GM21529 (cell line): ENCODE measurements around the gene DRG2.

Experiments used
- ATAC-seq: cut with Tn5 transposase; IDR thresholded peaks from one replicate; pipeline ENCODE4 v1.9.1; 2021; ENCODE audit not compliant: unreplicated experiment

The DRG2 gene

DNA sequence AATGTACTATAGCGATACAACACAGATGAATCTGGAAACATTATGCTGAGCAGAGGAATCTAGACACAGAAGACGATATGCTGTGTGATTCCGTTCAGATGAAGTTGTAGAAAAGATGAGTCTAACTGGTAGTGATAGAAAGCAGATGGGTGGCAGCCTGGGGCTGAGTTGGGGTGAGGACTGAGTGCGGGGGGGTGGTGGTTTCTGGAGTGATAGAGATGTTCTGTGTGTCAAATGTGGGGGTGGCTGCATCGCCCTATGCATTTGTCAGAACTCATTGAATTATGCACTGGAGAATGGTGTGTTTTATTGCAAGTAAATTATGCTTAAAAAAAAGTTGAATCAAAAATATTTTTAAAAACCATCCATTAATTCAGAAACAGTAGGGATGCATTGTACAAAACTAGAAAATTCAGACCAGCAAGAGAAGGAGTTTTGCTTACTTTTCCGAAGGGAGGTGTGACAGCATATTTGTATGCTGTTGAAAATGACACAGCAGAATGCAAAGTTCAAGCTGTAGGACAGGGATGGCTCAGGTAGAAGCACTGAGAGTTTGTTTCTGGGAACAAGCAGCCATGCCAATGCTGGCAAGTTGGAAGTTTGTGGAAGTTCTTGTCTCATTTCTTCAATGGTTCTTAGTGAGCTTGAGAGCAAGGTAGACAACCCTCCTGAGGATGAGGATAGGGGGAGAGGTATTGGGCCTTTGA lies 13.0 kb upstream of the DRG2 start:
- no peak for ATAC-seq

DNA sequence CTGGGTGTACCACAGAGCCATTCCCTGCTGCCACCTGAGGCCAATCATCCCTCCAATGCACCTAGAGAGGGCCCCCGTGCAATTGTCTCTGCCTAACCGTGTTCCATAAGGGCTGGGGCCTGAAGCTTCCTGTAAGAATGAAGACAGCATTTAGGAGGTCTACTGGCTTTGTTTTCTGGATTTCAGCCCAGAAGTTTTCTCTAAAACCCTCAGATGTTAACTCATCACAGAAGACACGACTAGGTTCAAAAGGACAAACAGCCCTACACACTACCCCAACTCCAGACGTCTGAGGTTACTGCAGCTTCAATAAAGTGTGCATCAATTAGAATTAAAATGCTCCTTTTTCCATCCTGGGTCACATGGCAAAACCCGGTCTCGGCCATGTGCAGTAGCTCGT lies 10.8 kb upstream of the DRG2 start:
- no peak for ATAC-seq

DNA sequence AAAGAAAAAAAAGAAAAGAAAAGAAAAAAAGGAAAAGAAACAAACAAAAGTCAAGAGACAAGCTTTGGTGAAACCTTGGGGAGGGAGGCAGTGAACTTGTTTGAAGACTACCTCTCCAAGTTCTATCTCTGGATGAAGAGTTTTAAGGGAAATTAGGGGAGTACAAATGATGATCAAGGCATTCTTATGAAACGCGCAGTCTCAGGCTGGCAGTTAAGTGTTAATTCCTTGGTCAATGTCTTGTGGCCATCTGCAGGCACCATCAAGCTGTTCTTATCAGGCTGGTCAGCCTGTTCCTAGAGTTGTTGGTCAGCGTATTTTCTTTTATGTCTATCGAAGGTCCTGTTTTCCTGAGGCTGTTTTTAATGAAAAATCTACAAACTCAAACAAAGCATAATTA lies 8.2 kb upstream of the DRG2 start:
- ATAC-seq: no peak

DNA sequence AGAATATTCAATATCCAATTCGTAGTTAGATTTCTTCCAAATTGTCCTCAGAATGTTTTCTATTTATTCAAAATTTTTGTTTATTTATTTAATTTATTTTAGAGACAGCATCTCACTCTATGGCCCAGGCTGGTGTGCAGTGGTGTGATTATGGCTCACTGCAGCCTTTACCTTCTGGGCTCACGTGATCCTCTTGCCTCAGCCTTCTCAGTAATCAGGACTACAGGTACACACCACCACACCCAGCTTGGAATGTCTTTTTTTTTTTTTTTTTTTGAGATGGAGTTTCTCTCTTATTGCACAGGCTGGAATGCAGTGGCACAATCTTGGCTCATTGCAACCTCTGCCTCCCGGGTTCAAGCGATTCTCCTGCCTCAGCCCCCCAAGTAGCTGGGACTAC lies 3.5 kb upstream of the DRG2 start:
- no peak for ATAC-seq

DNA sequence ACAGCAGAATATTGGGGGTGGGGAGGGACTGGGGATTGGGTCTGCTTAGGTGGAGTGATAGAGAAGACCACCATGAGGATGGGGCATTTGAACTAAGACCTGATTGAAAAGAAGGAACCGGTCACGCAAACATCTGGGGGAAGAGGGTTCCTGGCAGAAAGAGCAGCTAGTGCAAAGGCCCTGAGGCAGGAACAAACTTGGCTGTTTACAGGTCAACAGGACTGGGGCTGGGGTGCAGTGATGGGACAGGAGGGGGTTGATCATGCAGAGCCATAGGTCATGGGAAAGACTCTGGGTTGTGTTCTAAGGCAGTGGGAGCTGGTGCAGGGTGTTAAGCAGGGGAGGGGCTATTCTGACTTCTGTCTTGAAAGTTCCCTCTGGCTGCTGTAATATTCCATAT lies 1.9 kb downstream of the DRG2 start:
- no peak for ATAC-seq

DNA sequence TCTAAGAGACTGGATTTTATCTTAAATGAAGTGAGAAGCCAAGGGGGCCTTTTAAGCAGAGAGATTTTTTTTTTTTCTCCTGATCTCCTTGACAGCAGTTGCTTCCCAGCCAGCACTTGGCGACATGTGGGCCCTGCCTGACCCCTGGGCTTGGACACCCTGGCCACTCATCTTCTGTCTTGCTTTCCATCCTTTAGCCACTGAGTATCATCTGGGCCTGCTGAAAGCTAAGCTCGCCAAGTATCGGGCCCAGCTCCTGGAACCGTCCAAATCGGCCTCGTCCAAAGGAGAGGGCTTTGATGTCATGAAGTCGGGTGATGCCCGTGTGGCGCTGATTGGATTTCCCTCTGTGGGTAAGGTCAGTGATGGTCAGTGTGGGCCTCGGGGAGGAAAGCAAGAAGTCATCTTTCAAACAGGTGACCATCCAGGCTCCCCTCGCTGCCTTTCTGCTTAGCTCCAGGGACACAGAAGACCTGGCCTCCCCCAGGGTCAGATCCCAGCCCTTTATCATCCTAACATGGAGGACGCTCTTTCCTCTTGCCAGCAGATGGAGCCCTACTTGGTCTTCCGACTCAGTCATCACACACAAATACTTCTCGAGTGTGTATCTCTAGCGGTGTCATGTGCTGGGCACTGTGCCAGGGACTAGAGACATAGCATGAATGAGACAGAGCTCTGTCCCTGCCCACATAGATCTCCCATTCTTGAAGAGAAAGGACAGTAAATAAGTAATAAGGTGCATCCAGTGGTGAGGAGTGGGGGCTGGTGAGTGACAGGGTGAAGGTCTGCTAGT lies 6.1 kb downstream of the DRG2 start:
- ATAC-seq: no peak

DNA sequence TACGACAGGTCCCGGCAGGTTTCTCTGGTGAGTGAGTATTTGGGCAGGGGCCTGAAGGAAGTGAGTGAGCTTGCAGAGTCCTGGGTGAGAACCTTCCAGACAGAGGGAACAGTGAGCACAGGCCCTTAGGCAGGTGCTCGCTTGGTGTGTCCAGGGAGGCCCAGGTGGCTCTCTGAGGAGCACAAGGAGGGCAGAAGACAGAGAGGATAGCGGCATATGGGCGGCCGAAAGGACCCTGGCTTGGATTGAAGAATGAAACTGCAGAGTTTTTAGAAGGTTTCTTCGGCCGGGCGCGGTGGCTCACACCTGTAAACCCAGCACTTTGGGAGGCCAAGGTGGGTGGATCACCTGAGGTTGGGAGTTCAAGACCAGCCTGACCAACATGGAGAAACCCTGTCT lies 6.7 kb downstream of the DRG2 start:
- ATAC-seq: no peak

DNA sequence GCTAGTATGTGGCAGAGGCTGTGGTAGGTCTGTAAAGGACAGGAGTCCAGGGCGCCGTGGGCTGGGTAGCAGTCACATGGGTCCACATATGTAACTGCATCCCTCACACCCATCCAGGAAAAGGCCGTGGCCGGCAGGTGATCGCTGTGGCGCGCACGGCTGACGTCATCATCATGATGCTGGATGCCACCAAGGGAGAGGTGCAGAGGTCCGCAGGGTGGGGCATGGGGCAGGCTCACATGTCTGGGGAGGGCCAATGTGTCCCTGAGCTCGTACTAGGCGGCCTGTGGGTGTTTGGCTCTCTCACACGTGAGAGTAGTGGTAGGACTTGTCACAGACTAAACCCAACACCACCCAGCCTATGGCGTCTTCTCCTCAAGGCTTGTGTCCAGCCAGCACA lies 11.8 kb downstream of the DRG2 start:
- no peak for ATAC-seq

DNA sequence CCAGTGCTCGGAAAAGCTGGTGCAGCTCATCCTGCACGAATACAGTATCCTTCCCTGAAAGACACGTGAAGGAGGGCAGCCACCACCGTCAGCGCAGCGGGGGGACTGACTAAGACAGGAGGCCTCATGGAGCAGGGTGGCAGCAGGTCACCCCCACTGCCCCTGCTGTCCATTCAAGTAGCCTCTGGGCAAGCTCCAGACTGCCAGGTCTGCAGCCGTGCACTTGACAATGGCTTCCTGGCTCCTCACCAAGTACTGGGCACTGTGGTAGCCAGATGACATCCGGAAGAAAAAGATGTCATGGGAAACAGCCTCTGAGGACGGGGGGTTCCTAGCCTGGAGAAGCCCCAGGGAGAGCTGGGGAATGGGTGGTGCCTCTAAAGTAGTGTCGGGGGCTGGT lies 12.9 kb downstream of the DRG2 start:
- no peak for ATAC-seq

DNA sequence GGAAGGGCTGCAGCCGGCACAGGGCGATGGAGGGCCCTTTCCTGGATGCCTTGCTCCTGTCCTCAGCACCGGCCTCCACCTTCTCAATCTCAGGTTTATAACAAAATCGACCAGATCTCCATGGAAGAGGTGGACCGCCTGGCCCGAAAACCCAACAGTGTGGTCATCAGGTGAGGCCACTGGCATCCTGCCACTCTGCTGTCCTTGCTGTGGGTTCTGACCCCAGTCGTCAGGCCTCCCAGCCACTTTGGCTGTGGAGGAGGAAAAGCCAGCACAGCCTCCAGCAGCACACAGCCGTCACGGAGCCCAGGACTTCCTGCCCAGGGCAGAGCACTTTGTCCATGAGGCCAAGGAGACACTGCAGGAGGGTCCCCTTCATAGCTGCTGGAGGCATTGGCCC lies 14.1 kb downstream of the DRG2 start:
- no peak for ATAC-seq

DNA sequence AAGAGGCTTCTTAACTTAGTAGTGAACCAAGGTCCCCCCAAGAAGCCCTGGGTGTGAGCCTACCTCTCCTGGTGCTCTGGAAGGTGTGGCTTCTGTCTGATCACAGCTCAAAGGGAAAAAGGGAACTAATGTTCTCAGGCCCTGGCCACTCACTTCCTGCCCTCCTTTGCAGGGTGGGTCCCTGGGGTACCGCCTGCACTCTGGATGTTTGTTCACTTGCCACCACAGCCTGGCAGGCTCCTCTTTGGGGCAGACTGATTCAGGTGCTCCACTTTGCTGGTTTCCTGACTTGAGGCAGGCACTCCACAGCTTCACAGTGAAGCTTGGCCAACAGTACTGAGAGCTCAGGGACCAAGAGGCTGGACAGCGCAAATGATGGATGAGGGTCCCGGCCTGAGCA lies 14.9 kb downstream of the DRG2 start:
- ATAC-seq: no peak

DNA sequence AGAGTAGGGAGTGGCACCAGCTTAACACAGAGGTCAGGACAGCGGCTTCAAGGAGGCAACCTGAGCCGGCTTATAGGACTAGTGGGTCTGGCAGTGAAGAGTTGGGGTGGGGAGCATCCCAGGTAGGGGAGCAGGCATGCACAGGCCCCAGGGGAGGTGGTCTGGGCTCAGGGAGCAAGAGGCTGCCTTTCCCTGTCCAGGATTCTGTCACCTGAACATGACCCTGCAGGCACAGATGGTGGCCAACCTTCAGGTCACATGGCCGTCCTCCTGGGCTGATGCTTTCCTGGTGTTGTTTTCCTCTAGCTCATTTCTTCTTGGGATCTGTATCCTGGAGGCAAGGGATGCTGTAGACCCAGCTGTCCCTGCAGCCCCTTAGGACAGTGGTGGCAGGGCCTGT lies 17.3 kb downstream of the DRG2 start:
- no peak for ATAC-seq

DNA sequence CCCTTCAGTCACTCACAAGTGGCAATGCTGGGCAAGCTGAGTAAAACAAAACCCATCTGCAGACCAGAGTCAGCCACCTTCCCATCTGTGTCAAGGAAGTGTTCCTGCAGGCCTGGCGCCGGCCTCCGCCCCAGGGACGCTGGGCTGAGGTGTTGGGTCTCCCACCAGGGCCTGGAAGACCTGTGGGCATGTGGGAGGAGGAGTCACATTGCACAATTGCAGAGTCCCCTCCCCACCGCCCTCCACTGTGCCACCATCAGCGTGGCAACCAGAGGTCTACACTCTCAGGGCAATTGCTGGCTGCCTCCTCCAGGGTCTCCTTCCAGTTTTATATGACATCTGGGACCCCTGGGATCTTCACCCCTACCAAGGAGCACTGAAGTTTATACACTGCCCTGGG lies 17.8 kb downstream of the DRG2 start:
- ATAC-seq: no peak

DNA sequence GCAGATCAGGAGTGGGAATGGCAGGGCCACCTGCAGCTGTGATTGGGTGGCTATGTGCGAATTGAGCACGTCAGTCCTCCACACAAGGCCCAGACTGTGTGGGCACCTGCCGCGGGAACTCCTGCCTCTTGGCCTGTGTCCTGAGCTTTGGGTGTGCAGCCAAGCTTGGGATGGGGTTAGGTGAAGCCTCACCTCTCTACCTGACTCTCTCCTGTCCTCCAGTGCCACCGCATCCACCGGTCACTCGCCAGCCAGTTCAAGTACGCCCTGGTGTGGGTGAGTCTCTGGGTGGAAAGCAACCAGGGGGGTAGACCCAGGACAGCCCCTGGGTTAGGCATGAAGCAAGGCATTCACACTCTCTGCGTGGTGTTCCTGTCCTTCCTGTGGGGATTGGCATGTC lies 18.5 kb downstream of the DRG2 start:
- ATAC-seq: no peak

DNA sequence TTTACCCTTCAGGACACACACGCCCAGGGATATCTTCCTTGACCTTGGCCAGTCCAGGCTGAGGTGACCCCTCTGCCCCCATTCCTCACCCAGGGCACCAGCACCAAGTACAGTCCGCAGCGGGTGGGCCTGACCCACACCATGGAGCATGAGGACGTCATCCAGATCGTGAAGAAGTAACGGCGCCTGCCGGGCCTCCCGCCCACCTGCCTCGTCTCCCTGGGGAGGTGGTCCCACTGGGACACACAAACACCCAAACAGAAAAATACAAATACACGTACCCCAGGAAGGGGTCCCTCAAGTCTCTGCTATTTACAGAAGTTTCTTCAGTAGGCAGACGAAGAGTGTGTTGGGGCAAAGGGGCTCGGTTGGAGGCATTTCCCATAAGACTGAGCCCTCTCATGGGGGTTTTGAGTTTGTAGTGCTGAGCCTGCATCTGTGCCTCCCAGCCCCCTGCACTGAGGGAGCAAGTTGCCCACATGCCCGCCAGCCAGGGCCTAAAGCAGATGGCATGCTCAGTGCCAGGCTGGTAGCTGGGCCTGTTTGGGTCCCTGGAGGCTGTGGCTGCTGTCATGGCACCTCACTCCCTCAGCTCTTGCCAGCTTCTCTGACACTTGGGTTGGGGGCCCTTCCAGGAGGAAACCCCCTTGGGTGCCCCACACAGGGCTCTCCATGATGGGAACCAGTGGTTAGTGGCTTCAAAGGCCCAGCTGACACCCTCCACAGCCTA lies 19.5 kb downstream of the DRG2 start:
- no peak for ATAC-seq

DNA sequence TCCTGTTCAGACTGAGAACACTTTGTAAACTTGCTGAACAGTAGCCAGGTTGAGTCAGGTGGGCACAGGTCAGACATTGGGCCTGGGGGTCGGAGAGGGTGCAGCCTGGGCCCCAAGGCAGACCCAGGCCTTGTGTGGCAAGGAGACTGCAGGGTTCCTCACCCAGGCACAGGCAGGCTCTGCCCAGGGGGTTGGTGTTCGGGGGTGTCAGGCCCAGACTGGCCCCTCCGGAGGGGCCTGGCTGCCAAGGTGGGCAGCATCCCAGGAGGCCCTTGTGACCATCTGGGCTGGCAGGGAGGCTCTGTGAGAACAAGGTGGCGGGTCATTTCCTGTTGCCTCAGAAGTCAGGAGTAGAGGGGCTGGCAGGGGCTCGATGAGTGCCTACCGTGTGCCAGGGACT lies 20.2 kb downstream of the DRG2 start:
- ATAC-seq: no peak

DNA sequence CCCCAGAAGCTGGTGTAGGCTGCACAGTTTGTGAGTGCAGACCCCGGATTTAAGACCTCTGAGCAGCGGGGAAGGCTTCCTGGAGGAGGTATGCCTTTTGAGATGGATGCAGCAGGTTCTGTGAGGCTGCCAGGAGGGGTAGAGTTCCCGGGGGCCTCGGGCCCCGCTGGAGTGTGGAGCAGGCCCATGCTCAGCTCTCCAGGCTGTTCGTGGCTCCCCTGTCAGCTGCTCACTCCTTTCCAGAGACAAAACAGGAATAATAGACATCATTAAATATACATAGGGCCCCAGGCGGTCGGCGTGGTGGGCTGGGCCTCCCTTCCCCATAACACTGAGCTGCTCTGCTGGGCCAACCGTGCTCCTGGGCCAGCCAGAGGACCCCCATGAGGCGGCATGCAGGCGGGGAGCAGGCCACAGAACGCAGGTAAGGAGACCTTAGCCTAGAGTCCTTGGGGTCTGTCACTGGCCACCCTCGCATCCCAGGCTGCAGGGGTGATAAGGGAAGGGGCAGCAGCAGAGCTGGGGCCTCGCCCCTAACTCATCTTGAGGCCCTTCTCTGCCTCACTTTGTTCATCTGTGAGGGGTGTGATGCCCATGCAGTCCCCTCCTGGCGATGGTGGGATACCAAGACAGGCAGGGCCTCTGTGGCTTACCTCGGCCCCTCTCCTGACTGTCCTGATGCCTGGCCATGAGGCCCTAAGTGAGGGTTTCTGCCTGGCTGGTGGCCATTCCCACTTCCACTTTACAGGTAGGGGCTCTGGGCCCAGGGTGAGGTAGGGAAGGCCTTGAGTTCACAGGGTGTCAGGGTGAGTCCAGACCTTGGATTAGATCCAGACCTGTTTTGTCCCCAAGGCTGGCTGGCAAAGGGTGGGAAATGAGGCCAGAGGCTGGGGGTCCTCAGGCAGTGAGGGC lies 20.9 kb downstream of the DRG2 start, which contains the start of gene MYO15A:
MYO15A (plus strand) TSS at position 356 of the 912 bp plus-strand sequence. CDS start 10,045 bp downstream, outside the sequence.
- ATAC-seq: no peak

DNA sequence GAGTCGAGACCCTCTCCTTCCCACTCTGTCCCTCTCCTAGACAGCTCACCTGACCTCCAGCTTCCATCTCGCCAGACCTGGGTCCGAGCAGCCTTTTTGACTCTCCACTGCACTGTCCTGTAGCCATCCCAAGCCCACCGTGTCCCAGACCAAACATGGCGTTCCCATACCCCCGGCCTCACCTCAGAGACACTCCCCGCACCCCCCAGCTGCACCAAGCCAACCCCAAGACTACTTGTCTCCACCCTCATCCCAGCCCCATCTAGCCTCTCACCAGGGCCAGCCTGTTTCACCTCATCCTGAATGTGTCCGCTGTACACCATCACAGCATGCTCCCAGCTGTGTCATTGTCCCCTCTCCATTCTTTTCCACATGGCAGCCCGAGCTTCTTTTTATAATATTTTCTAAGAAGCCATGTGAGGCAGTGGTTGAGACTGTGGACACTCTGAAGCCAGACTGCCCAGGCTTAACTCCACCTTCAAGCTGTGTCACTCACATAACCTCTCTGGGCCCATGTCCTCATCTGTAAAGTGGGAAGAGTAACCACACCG lies 22.3 kb downstream of the DRG2 start:
- no peak for ATAC-seq

DNA sequence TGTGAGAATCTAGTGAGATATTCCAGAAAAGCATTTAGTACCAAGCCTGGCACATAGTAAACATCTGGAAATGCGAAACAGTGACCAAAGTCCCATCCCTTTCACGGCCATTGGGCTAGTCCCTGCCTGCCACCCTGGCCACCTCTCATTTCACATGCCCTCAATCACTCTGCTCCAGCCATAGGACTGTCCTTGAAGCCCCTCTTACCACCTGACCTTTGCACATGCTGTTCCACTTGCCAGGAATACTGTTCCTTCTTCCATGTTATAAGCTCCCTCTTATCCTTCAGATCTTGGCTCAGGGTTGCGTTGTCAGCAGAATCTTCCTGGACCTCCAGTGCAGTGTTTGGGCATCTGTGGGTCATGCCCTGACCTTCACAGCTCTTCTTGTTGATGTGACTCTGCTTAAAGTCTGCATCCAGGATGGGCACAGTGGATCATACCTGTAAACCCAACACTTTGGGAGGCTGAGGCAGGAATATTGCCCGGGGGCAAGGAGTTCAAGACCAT lies 22.9 kb downstream of the DRG2 start:
- ATAC-seq: no peak

DNA sequence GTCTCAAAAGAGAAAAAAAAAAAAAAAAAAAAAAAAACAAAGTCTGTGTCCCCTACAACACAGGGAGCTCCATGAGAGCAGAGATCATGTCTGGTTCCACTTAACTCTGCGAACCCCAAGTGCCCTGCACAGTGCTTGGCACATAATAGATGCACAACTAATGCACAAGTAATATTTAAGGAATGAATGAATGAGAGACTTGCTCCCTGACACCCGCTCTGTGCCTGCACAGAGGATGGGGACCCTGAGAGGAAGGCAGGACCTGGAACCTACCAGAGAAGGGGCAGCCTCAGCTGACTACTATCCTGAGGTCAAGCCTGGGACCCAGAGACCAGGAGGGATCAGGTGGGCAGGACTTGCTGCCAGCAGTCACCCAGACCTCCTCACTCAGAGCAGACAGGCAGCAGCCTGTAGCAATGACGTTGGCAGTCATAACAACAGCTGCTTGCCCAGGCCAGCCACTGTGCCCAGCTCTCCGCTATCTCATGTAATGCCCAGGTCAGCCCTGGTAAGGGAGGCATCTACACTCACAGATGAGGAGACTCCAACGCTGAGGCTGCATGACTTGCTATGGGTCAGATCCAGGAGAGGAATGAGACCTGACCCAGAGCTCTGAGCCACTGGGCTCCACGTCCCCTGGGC lies 23.7 kb downstream of the DRG2 start:
- no peak for ATAC-seq
